A673 (cell line): Measurements from ENCODE around the gene ETV6. TPM values are rescaled to one million over a fixed set of nuclear protein-coding genes. Genes with fewer than 3 reads are reported as not detected.

Experiments used
- BruUV-seq: library from RNA; stranded (reverse); fragments of 400-500 nt; replicated peaks from 2 replicates; lab custom pipeline; 2021; lab: Mats Ljungman, UMichigan
- CTCF ChIA-PET: fragments of 300-600 bp; sonication (Branson Sonifier 250); formaldehyde crosslinking; loops from one replicate; lab custom pipeline; 2022; ENCODE audit warnings: antibody characterized with exemption; lab: Charles Lee
- POLR2A ChIA-PET: fragments of 300-600 bp; sonication (Branson Sonifier 250); formaldehyde crosslinking; loops from one replicate; lab custom pipeline; 2022; ENCODE audit warnings: antibody characterized with exemption; ENCODE audit not compliant: low non-redundant PET; lab: Charles Lee
- DNase-seq: peaks from one replicate; pipeline ENCODE4 v3.0.0-alpha.2; 2015; ENCODE audit warnings: low spot score
- H3K27ac ChIP-seq: fragments of 200-600 bp; sonication (generic); 2 replicates; pipeline ENCODE4 v1.5.1; 2016; ENCODE audit warnings: mixed run types, low read depth, mild to moderate bottlenecking, mixed read lengths, antibody characterized with exemption, low read length; ENCODE audit not compliant: poor library complexity, severe bottlenecking
- H3K27me3 ChIP-seq: fragments of 200-600 bp; sonication (generic); replicated peaks from 2 replicates; pipeline ENCODE4 v1.6.1; 2017; ENCODE audit warnings: mixed run types, low read depth, mild to moderate bottlenecking, mixed read lengths, antibody characterized with exemption, low read length; ENCODE audit not compliant: insufficient read depth, poor library complexity
- H3K36me3 ChIP-seq: fragments of 200-600 bp; sonication (generic); 2 replicates; pipeline ENCODE4 v1.6.1; 2016; ENCODE audit warnings: mixed run types, mild to moderate bottlenecking, mixed read lengths, antibody characterized with exemption, low read length; ENCODE audit not compliant: insufficient read depth, poor library complexity, severe bottlenecking
- H3K4me1 ChIP-seq: fragments of 200-600 bp; sonication (generic); 2 replicates; pipeline ENCODE4 v1.6.1; 2017; ENCODE audit warnings: mixed run types, mild to moderate bottlenecking, mixed read lengths, antibody characterized with exemption, low read length; ENCODE audit not compliant: insufficient read depth, poor library complexity, severe bottlenecking
- H3K4me3 ChIP-seq: fragments of 200-600 bp; sonication (generic); 2 replicates; pipeline ENCODE4 v1.5.1; 2016; ENCODE audit warnings: low read depth, mixed run types, mild to moderate bottlenecking, mixed read lengths, low read length; ENCODE audit not compliant: poor library complexity, severe bottlenecking
- H3K9me3 ChIP-seq: fragments of 200-600 bp; sonication (generic); 2 replicates; pipeline ENCODE4 v1.6.1; 2016; ENCODE audit warnings: mixed run types, low read depth, mild to moderate bottlenecking, mixed read lengths, antibody characterized with exemption, low read length; ENCODE audit not compliant: poor library complexity, severe bottlenecking
- CTCF ChIP-seq: fragments of 300-800, 200-600 bp; sonication (generic); conservative IDR thresholded peaks from 2 replicates; pipeline ENCODE4 v1.5.1; 2017; ENCODE audit warnings: low read depth, mild to moderate bottlenecking, antibody characterized with exemption, low read length, moderate library complexity, mixed read lengths
- EZH2 ChIP-seq: fragments of 200-600 bp; sonication (generic); IDR thresholded peaks from 2 replicates; pipeline ENCODE4 v1.6.1; 2017; ENCODE audit warnings: borderline replicate concordance, low read depth, mild to moderate bottlenecking, mixed read lengths, antibody characterized with exemption, low read length; ENCODE audit not compliant: poor library complexity, severe bottlenecking
- intact Hi-C: fragments of 100-400 bp; cut with micrococcal nuclease; formaldehyde crosslinking; loops from one replicate; pipeline ENCODE4 v1.10.0; 2022; ENCODE audit not compliant: unreplicated experiment
- total RNA-seq: library from RNA; stranded (reverse); gene quantifications from 2 replicates; pipeline ENCODE4 v1.2.3, GENCODE V29; 2021

Gene ETV6
- total RNA-seq, 1 experiment from 2014 or later, result 32.4 TPM

DNA sequence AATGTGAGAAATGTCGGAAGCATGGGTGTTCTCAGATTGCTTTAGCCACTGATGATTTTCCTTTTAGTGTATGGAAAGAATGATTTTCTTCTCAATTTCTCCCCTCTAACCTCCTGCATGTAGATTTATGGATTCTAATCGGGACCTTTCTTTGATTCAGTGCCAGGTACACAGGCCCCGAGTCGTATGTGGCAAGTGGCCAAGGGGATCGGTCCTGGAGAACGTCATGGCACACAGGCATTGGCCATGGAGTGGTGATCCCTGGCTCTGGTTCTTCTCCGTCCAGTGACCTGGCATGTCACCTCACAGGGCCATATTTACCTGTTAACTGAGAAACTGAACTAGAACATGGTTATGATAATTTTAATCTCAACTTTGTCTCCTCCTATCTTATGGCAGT is 58.1 kb downstream of the ETV6 start:
- intact Hi-C loops, result no loop called here
- ChIA-PET POLR2A (no interaction called here), CTCF (no interaction called here)
- Histone ChIP-seq H3K27me3 (no peaks in the 10 kb centered on the region), H3K4me1 (peaks cover 10% of the 10 kb centered on the region), H3K9me3 (no peaks in the 10 kb centered on the region), H3K36me3 (no peaks in the 10 kb centered on the region), H3K27ac (no peak overlapping the region), H3K4me3 (no peak overlapping the region)
- no peak for TF ChIP-seq CTCF
- no peak for TF ChIP-seq EZH2
- DNase-seq, result no peak
- no TSS peak for BruUV-seq

DNA sequence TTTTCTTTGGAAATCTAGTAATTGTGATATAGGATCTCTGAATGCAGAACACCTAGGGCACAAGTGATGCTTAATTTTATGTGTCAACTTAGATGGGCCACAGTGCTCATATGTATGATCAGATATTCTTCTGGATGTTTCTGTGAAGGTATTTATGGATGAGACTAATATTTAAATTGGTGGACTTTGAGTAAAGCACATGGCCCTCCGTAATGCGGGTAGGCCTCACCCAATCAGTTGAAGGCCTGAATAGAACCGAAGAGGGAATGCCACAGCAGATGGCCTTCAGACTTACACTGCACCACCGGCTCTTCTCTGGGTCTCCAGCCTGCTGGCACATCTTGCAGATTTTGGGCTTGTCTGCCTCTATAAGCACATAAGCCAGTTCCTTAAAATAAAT is 60.0 kb downstream of the ETV6 start:
- no peak for DNase-seq
- Histone ChIP-seq H3K9me3 (no peaks in the 10 kb centered on the region), H3K27ac (no peak overlapping the region), H3K36me3 (no peaks in the 10 kb centered on the region), H3K4me3 (no peak overlapping the region), H3K4me1 (peaks cover 10% of the 10 kb centered on the region), H3K27me3 (no peaks in the 10 kb centered on the region)
- ChIA-PET CTCF (no interaction called here), POLR2A (no interaction called here)
- no TSS peak for BruUV-seq
- intact Hi-C loops, result no loop called here
- TF ChIP-seq EZH2, result no peak
- TF ChIP-seq CTCF, result no peak

GRCh38 chr12:11710431-11710830 is 61.0 kb downstream of the ETV6 start:
- Histone ChIP-seq H3K9me3 (no peaks in the 10 kb centered on the region), H3K4me1 (peaks cover 10% of the 10 kb centered on the region), H3K27me3 (no peaks in the 10 kb centered on the region), H3K4me3 (no peak overlapping the region), H3K27ac (no peak overlapping the region), H3K36me3 (no peaks in the 10 kb centered on the region)
- BruUV-seq, result no TSS peak
- no peak for TF ChIP-seq EZH2
- ChIA-PET POLR2A (no interaction called here), CTCF (no interaction called here)
- intact Hi-C loops, result loop anchor here (10.0 kb wide), 1 partner anchor 126 kb away; no protein-coding TSS in a partner anchor
- no peak for DNase-seq

GRCh38 chr12:11710906-11711305 is 61.4 kb downstream of the ETV6 start:
- ChIA-PET POLR2A (no interaction called here), CTCF (no interaction called here)
- intact Hi-C loops, result loop anchor here (10.0 kb wide), 1 partner anchor 126 kb away; no protein-coding TSS in a partner anchor
- DNase-seq, result no peak
- H3K4me3 ChIP-seq, result no peak overlapping the region
- H3K27me3 ChIP-seq, result no peaks in the 10 kb centered on the region
- no peak overlapping the region for H3K27ac ChIP-seq
- no peaks in the 10 kb centered on the region for H3K9me3 ChIP-seq
- no peaks in the 10 kb centered on the region for H3K36me3 ChIP-seq
- BruUV-seq, result no TSS peak
- TF ChIP-seq EZH2, result no peak
- no peak for TF ChIP-seq CTCF
- H3K4me1 ChIP-seq, result peaks cover 10% of the 10 kb centered on the region
